HepG2 (cell line): ENCODE results near the gene ANKRD11. TPM values are rescaled to one million over a fixed set of nuclear protein-coding genes. Genes with fewer than 3 reads are reported as not detected.

Experiments used
- ATAC-seq: fragments of 200-7000 bp; cut with Tn5 transposase; 3 replicates; pipeline ENCODE4 v1.9.1; 2020; ENCODE audit warnings: mild to moderate bottlenecking, moderate library complexity
- BruUV-seq: library from RNA; stranded (reverse); fragments of 400-500 nt; replicated peaks from 2 replicates; lab custom pipeline; 2021; lab: Mats Ljungman, UMichigan
- CTCF ChIA-PET: fragments of 300-600 bp; formaldehyde crosslinking; extraction: SDS; loops from one replicate; lab custom pipeline; 2021; ENCODE audit warnings: low total read pairs, inconsistent platforms, low intra/inter-chr PET ratio; lab: Yijun Ruan, JAX
- POLR2A ChIA-PET: fragments of 350-600 bp; sonication (Branson Sonifier 250); formaldehyde crosslinking; loops from one replicate; lab custom pipeline; 2020; ENCODE audit warnings: antibody characterized with exemption, inconsistent platforms; lab: Yijun Ruan, JAX
- DNase-seq: peaks from one replicate; pipeline ENCODE4 v3.0.0-alpha.2; 2015; ENCODE audit warnings: low spot score
- FAIRE-seq: peaks from 3 replicates; lab custom pipeline; 2011; peaks lifted over from hg19 to GRCh38; lab: Jason Lieb, UNC
- H2AFZ ChIP-seq: one replicate; pipeline ENCODE4 v1.6.1; 2011; ENCODE audit warnings: low read length, inconsistent platforms
- H3K27ac ChIP-seq: fragments of 300-600 bp; 3 replicates; pipeline ENCODE4 v1.8.0; 2011; ENCODE audit warnings: mixed run types, mild to moderate bottlenecking, mixed read lengths, low read length, inconsistent platforms; ENCODE audit not compliant: insufficient read depth; ENCODE audit errors: extremely low read length
- H3K27me3 ChIP-seq, 2 experiments: fragments of 200-600 bp in 1 of 2; 2 replicates in 1 of 2; 3 replicates in 1 of 2; pipeline versions ENCODE4 v1.6.0 to v1.8.0; 2011; ENCODE audit warnings: low read length in 2 of 2, mild to moderate bottlenecking in 2 of 2, moderate library complexity in 2 of 2, inconsistent platforms in 1 of 2; ENCODE audit not compliant: insufficient read depth in 2 of 2, control insufficient read depth in 1 of 2
- H3K36me3 ChIP-seq, 2 experiments: fragments of 200-600 bp in 1 of 2; replicated peaks in 1 of 2; 2 replicates in 1 of 2; 3 replicates in 1 of 2; pipeline versions ENCODE4 v1.5.1 to v1.8.0; 2011; ENCODE audit warnings: low read length in 2 of 2, inconsistent platforms in 1 of 2; ENCODE audit not compliant: insufficient read depth in 2 of 2, control insufficient read depth in 1 of 2
- H3K4me1 ChIP-seq: 2 replicates; pipeline ENCODE4 v1.5.1; 2012; ENCODE audit warnings: low read length, inconsistent platforms; ENCODE audit not compliant: insufficient read depth
- H3K4me2 ChIP-seq: 2 replicates; pipeline ENCODE4 v1.6.0; 2011; ENCODE audit warnings: low read depth, low read length, inconsistent platforms
- H3K4me3 ChIP-seq, 3 experiments: fragments of 200-600 bp in 1 of 3; sonication (generic), shearing (Covaris generic) in 1 of 3; replicated peaks in 1 of 3; 2 replicates each; pipeline ENCODE4 v1.5.1; 2011 to 2016; ENCODE audit warnings: low read length in 3 of 3, inconsistent platforms in 2 of 3, low read depth in 2 of 3, mild to moderate bottlenecking in 2 of 3, control low read depth in 1 of 3, mixed read lengths in 1 of 3; ENCODE audit not compliant: insufficient read depth in 1 of 3
- H3K79me2 ChIP-seq: one replicate; pipeline ENCODE4 v1.6.1; 2011; ENCODE audit warnings: low read length, inconsistent platforms; ENCODE audit not compliant: insufficient read depth
- H3K9ac ChIP-seq: 2 replicates; pipeline ENCODE4 v1.6.0; 2011; ENCODE audit warnings: mild to moderate bottlenecking, low read depth, low read length, inconsistent platforms; ENCODE audit not compliant: insufficient read depth
- H3K9me3 ChIP-seq: 2 replicates; pipeline ENCODE4 v1.5.1; 2012; ENCODE audit warnings: mild to moderate bottlenecking, low read length
- H4K20me1 ChIP-seq: 2 replicates; pipeline ENCODE4 v1.6.0; 2011; ENCODE audit warnings: inconsistent platforms, mild to moderate bottlenecking, low read length, moderate library complexity; ENCODE audit not compliant: insufficient read depth
- AKAP8 ChIP-seq: sonication (generic); formaldehyde crosslinking; IDR thresholded peaks from 2 replicates; pipeline ENCODE4 v1.5.1; 2020; ENCODE audit warnings: mild to moderate bottlenecking, missing genetic modification reagents
- HMGA1 ChIP-seq: sonication (generic); formaldehyde crosslinking; conservative IDR thresholded peaks from 2 replicates; pipeline ENCODE4 v1.4.0; 2020; ENCODE audit warnings: missing genetic modification reagents
- HNF4G ChIP-seq, 2 experiments: sonication (generic) in 1 of 2; formaldehyde crosslinking in 1 of 2; IDR thresholded peaks; 2 replicates each; pipeline versions ENCODE4 v1.4.0 to v1.6.1; 2011 to 2020; ENCODE audit warnings: borderline replicate concordance in 2 of 2, low read depth in 2 of 2, mild to moderate bottlenecking in 2 of 2, low read length in 1 of 2, missing genetic modification reagents in 1 of 2, moderate library complexity in 1 of 2
- KDM2A ChIP-seq: sonication (generic); formaldehyde crosslinking; IDR thresholded peaks from 2 replicates; pipeline ENCODE4 v1.4.0; 2020; ENCODE audit warnings: low read depth, missing genetic modification reagents, borderline replicate concordance
- MNT ChIP-seq: fragments of 450-650 bp; IDR thresholded peaks from 2 replicates; pipeline ENCODE4 v1.6.1; 2016
- POLR2A ChIP-seq, 2 experiments: IDR thresholded peaks; 2 replicates each; pipeline ENCODE4 v1.6.1; 2011; ENCODE audit warnings: low read depth in 2 of 2, low read length in 2 of 2, mild to moderate bottlenecking in 1 of 2, moderate library complexity in 1 of 2; ENCODE audit not compliant: insufficient read depth in 1 of 2
- RXRB ChIP-seq: IDR thresholded peaks from 2 replicates; pipeline ENCODE4 v1.6.1; 2016; ENCODE audit warnings: borderline replicate concordance, missing genetic modification reagents, missing compliant biosample characterization
- ZBTB38 ChIP-seq: sonication (generic); formaldehyde crosslinking; IDR thresholded peaks from 2 replicates; pipeline ENCODE4 v1.5.1; 2020; ENCODE audit warnings: mild to moderate bottlenecking, missing genetic modification reagents
- ZFP82 ChIP-seq: sonication (generic); formaldehyde crosslinking; IDR thresholded peaks from 2 replicates; pipeline ENCODE4 v1.5.1; 2020; ENCODE audit warnings: mild to moderate bottlenecking, missing genetic modification reagents, borderline replicate concordance
- ZNF281 ChIP-seq: sonication (generic); formaldehyde crosslinking; IDR thresholded peaks from 2 replicates; pipeline ENCODE4 v1.4.0; 2020; ENCODE audit warnings: missing genetic modification reagents, borderline replicate concordance
- ZNF34 ChIP-seq: sonication (generic); formaldehyde crosslinking; IDR thresholded peaks from 2 replicates; pipeline ENCODE4 v1.4.0; 2020; ENCODE audit warnings: mild to moderate bottlenecking, missing genetic modification reagents, borderline replicate concordance
- ZNF350 ChIP-seq: sonication (generic); formaldehyde crosslinking; IDR thresholded peaks from 2 replicates; pipeline ENCODE4 v1.4.0; 2020; ENCODE audit warnings: mild to moderate bottlenecking, low read depth, missing genetic modification reagents, borderline replicate concordance
- ZNF550 ChIP-seq: sonication (generic); formaldehyde crosslinking; IDR thresholded peaks from 2 replicates; pipeline ENCODE4 v1.4.0; 2020; ENCODE audit warnings: mild to moderate bottlenecking, missing genetic modification reagents, borderline replicate concordance
- ZNF570 ChIP-seq: sonication (generic); formaldehyde crosslinking; IDR thresholded peaks from 2 replicates; pipeline ENCODE4 v1.4.0; 2020; ENCODE audit warnings: mild to moderate bottlenecking, missing genetic modification reagents, borderline replicate concordance
- ZNF766 ChIP-seq: sonication (generic); formaldehyde crosslinking; IDR thresholded peaks from 2 replicates; pipeline ENCODE4 v1.5.0; 2020; ENCODE audit warnings: missing genetic modification reagents, borderline replicate concordance
- whole genome bisulfite sequencing: methylation state at CpG from one replicate; pipeline ENCODE4 v1.1.6; 2017; ENCODE audit warnings: low lambda C conversion rate; 5-methylcytosine and 5-hydroxymethylcytosine counted together
- in situ Hi-C: cut with HindIII; loops from 2 replicates; pipeline ENCODE4 v1.10.0; 2017; ENCODE audit warnings: low pct_unique_long_range_greater_than_20kb; ENCODE audit not compliant: extremely low pct_ligation_motif_present
- intact Hi-C: fragments of 100-400 bp; cut with micrococcal nuclease; formaldehyde crosslinking; loops from one replicate; pipeline ENCODE4 v1.10.0; 2022; ENCODE audit not compliant: unreplicated experiment
- polyA plus RNA-seq, 8 experiments: library from polyadenylated mRNA; depleted of rRNA in 3 of 8; stranded (reverse) in 7 of 8; unstranded in 1 of 8; fragments of >200 nt; fragmentation: Illumina TruSeq in 4 of 8; extraction: Trizol in 4 of 8; gene quantifications; 2 replicates each; pipeline versions ENCODE4 v1.2.1 to v1.2.3, GENCODE V29; 2011 to 2016; ENCODE audit warnings: low read depth in 4 of 8, missing spikeins in 1 of 8, mixed read lengths in 1 of 8; ENCODE audit not compliant: insufficient read depth in 1 of 8
- total RNA-seq, 5 experiments: library from RNA; depleted of rRNA; stranded (reverse); fragments of >200 nt; fragmentation: Illumina TruSeq; extraction: Trizol; gene quantifications; 2 replicates each; pipeline ENCODE4 v1.2.3, GENCODE V29; 2016; ENCODE audit warnings: low read depth in 1 of 5
- TF ChIP-seq, protein P1 (sequence below): IDR thresholded peaks from 2 replicates; pipeline ENCODE4 v1.6.1; 2016; ENCODE audit warnings: missing compliant biosample characterization, missing genetic modification reagents, borderline replicate concordance

The ANKRD11 gene
- total and polyA plus RNA-seq, 2 of the 13 experiments (the other 11 are each of a cell fraction or from before 2014, with no cell fraction given): 21.4 to 38.4 TPM

- peak overlapping the region; percentile 88 for H3K27ac ChIP-seq
- in situ Hi-C loops: no loop called here
- no peak overlapping the region for H2AFZ ChIP-seq
- no peaks in the 10 kb centered on the region; a peak in 1 of 5 replicates for H3K27me3 ChIP-seq
- H3K36me3 ChIP-seq: peaks cover 10 to 13% of the 10 kb centered on the region in 2 experiments
- peaks cover 69% of the 10 kb centered on the region for H3K4me1 ChIP-seq
- POLR2A ChIA-PET: interaction anchor here (1.3 to 3.1 kb wide), 9 partner anchors 12 to 309 kb away, joined by 3 to 23 read pairs (median 12); no protein-coding TSS in a partner anchor
- CTCF ChIA-PET: no interaction called here
- H3K4me2 ChIP-seq: peak overlapping the region; percentile 97
- no peak for DNase-seq
- 37% methylated on average over 15 of the region's 15 CpGs for WGBS
- H3K9ac ChIP-seq: peak overlapping the region; percentile 98
- ATAC-seq: no peak
- intact Hi-C loops: loop anchor here (2.0 to 5.0 kb wide), 5 partner anchors 51 to 264 kb away; no protein-coding TSS in a partner anchor
- FAIRE-seq: no peak
- H3K4me3 ChIP-seq: peak overlapping the region; percentile 75 to 93 (median 83)
- H3K9me3 ChIP-seq: no peaks in the 10 kb centered on the region
- no TSS peak for BruUV-seq
- peaks cover 12% of the 10 kb centered on the region for H4K20me1 ChIP-seq
- H3K79me2 ChIP-seq: peaks cover 47% of the 10 kb centered on the region
- no peak for TF ChIP-seq HNF4G (IDR thresholded peaks at IDR 0.05; ENCODE audit: borderline replicate concordance, low read depth, low read length)
- TF ChIP-seq HNF4G (CRISPR knock-in tag; IDR thresholded peaks at IDR 0.05; ENCODE audit: borderline replicate concordance, low read depth): 0 out of 2 replicates have a peak, but pooled peaks have one; percentile 8
- TF ChIP-seq AKAP8: peak; percentile 32; the same call in 1 of the 2 replicates
- 0 out of 2 replicates have a peak, but pooled peaks have one; percentile 3 for TF ChIP-seq ZNF34
- 0 out of 2 replicates have a peak, but pooled peaks have one; percentile 10 for TF ChIP-seq ZNF550 (CRISPR knock-in tag)
- TF ChIP-seq ZBTB38 (CRISPR knock-in tag): peak; percentile 86
- TF ChIP-seq, protein P1, sequence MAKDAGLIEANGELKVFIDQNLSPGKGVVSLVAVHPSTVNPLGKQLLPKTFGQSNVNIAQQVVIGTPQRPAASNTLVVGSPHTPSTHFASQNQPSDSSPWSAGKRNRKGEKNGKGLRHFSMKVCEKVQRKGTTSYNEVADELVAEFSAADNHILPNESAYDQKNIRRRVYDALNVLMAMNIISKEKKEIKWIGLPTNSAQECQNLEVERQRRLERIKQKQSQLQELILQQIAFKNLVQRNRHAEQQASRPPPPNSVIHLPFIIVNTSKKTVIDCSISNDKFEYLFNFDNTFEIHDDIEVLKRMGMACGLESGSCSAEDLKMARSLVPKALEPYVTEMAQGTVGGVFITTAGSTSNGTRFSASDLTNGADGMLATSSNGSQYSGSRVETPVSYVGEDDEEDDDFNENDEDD (CRISPR knock-in tag): no peak
- no peak for TF ChIP-seq RXRB (CRISPR knock-in tag)
- 0 out of 2 replicates have a peak, but pooled peaks have one; percentile 1 for TF ChIP-seq ZNF570 (CRISPR knock-in tag)
- peak; percentile 1; the same call in 1 of the 2 replicates for TF ChIP-seq ZNF350
- TF ChIP-seq ZNF281: no peak
- TF ChIP-seq HMGA1 (CRISPR knock-in tag): no peak
- 0 out of 2 replicates have a peak, but pooled peaks have one; percentile 29 for TF ChIP-seq KDM2A (CRISPR knock-in tag)
- no peak for TF ChIP-seq MNT
- TF ChIP-seq ZNF766 (CRISPR knock-in tag): 0 out of 2 replicates have a peak, but pooled peaks have one; percentile 15
- TF ChIP-seq POLR2A (IDR thresholded peaks at IDR 0.05; ENCODE audit: insufficient read depth in 1 of 2, low read depth in 2 of 2, low read length in 2 of 2): peak in 1 of 2 experiments; percentile 12; a peak in 1 of 4 replicates
- peak; percentile 39; the same call in 1 of the 2 replicates for TF ChIP-seq ZFP82
Observed at GRCh38 chr16:89506791-89507191, 16.4 kb upstream of the ANKRD11 start.
